Neuron (in vitro differentiated cells): ENCODE results near the gene CH25H.

ENCODE experiments used
- H2AFZ ChIP-seq: one replicate; pipeline ENCODE4 v1.6.1; 2013; ENCODE audit warnings: low read depth, mild to moderate bottlenecking, inconsistent platforms, low read length, moderate library complexity
- H3K27me3 ChIP-seq: one replicate; pipeline ENCODE4 v1.6.1; 2013; ENCODE audit warnings: low read length; ENCODE audit not compliant: insufficient read depth
- H3K36me3 ChIP-seq: one replicate; pipeline ENCODE4 v1.6.1; 2013; ENCODE audit warnings: low read length; ENCODE audit not compliant: insufficient read depth
- H3K4me1 ChIP-seq: one replicate; pipeline ENCODE4 v1.6.1; 2013; ENCODE audit warnings: low read length; ENCODE audit not compliant: insufficient read depth
- H3K4me3 ChIP-seq: 2 replicates; pipeline ENCODE4 v1.5.1; 2013; ENCODE audit warnings: mild to moderate bottlenecking, low read length, moderate library complexity
- H3K9me3 ChIP-seq: one replicate; pipeline ENCODE4 v1.6.1; 2013; ENCODE audit warnings: low read length

Gene CH25H

GRCh38 chr10:89221919-89222318 lies 14.8 kb upstream of the CH25H start:
- H2AFZ ChIP-seq: no peak overlapping the region
- H3K4me1 ChIP-seq: peaks cover 4% of the 10 kb centered on the region
- H3K36me3 ChIP-seq: no peaks in the 10 kb centered on the region
- no peaks in the 10 kb centered on the region for H3K27me3 ChIP-seq
- H3K4me3 ChIP-seq: no peak overlapping the region
- H3K9me3 ChIP-seq: no peaks in the 10 kb centered on the region

- Histone ChIP-seq H3K9me3 (no peaks in the 10 kb centered on the region), H2AFZ (no peak overlapping the region), H3K4me1 (peaks cover 4% of the 10 kb centered on the region)
Measured at GRCh38 chr10:89219513-89220218, 12.5 kb upstream of the CH25H start.

GRCh38 chr10:89217057-89217990 lies 10.2 kb upstream of the CH25H start:
- H3K9me3 ChIP-seq: no peaks in the 10 kb centered on the region
- no peaks in the 10 kb centered on the region for H3K36me3 ChIP-seq
- no peak overlapping the region for H3K4me3 ChIP-seq
- H3K27me3 ChIP-seq: no peaks in the 10 kb centered on the region
- H3K4me1 ChIP-seq: peaks cover 4% of the 10 kb centered on the region
- H2AFZ ChIP-seq: no peak overlapping the region

More at GRCh38 chr10:89219513-89220218, 12.5 kb upstream of the CH25H start:
- H3K36me3 ChIP-seq: no peaks in the 10 kb centered on the region
- H3K4me3 ChIP-seq: no peak overlapping the region
- no peaks in the 10 kb centered on the region for H3K27me3 ChIP-seq

GRCh38 chr10:89216056-89216455 lies 8.9 kb upstream of the CH25H start:
- Histone ChIP-seq H3K27me3 (no peaks in the 10 kb centered on the region), H3K9me3 (no peaks in the 10 kb centered on the region), H3K4me1 (peaks cover 4% of the 10 kb centered on the region), H3K36me3 (no peaks in the 10 kb centered on the region), H2AFZ (no peak overlapping the region), H3K4me3 (no peak overlapping the region)

GRCh38 chr10:89215511-89215910 lies 8.4 kb upstream of the CH25H start:
- no peaks in the 10 kb centered on the region for H3K9me3 ChIP-seq
- no peak overlapping the region for H2AFZ ChIP-seq
- peaks cover 4% of the 10 kb centered on the region for H3K4me1 ChIP-seq
- no peak overlapping the region for H3K4me3 ChIP-seq
- peaks cover 2% of the 10 kb centered on the region for H3K27me3 ChIP-seq
- H3K36me3 ChIP-seq: no peaks in the 10 kb centered on the region

GRCh38 chr10:89214566-89215165 lies 7.5 kb upstream of the CH25H start:
- no peaks in the 10 kb centered on the region for H3K9me3 ChIP-seq
- H3K36me3 ChIP-seq: no peaks in the 10 kb centered on the region
- peaks cover 10% of the 10 kb centered on the region for H3K27me3 ChIP-seq
- peaks cover 4% of the 10 kb centered on the region for H3K4me1 ChIP-seq
- no peak overlapping the region for H3K4me3 ChIP-seq
- no peak overlapping the region for H2AFZ ChIP-seq

- no peak overlapping the region for H3K4me3 ChIP-seq
- no peaks in the 10 kb centered on the region for H3K9me3 ChIP-seq
- H3K36me3 ChIP-seq: no peaks in the 10 kb centered on the region
- no peak overlapping the region for H2AFZ ChIP-seq
- peaks cover 23% of the 10 kb centered on the region for H3K27me3 ChIP-seq
- H3K4me1 ChIP-seq: peaks cover 4% of the 10 kb centered on the region
Measured at GRCh38 chr10:89213191-89213808, 6.2 kb upstream of the CH25H start.

GRCh38 chr10:89210794-89211425 lies 3.8 kb upstream of the CH25H start:
- Histone ChIP-seq H3K36me3 (no peaks in the 10 kb centered on the region), H3K4me3 (no peak overlapping the region), H3K4me1 (peaks cover 16% of the 10 kb centered on the region), H2AFZ (no peak overlapping the region), H3K9me3 (no peaks in the 10 kb centered on the region), H3K27me3 (peaks cover 46% of the 10 kb centered on the region)

GRCh38 chr10:89209718-89210117 lies 2.6 kb upstream of the CH25H start:
- H2AFZ ChIP-seq: no peak overlapping the region
- no peaks in the 10 kb centered on the region for H3K36me3 ChIP-seq
- peaks cover 57% of the 10 kb centered on the region for H3K27me3 ChIP-seq
- no peak overlapping the region for H3K4me3 ChIP-seq
- no peaks in the 10 kb centered on the region for H3K9me3 ChIP-seq
- peaks cover 16% of the 10 kb centered on the region for H3K4me1 ChIP-seq

- Histone ChIP-seq H3K36me3 (no peaks in the 10 kb centered on the region), H3K4me3 (peak overlapping the region; percentile 33)
Measured at GRCh38 chr10:89207801-89208551, 859 bp upstream of the CH25H start.

GRCh38 chr10:89206402-89207180 lies 526 bp downstream of the CH25H start:
- Histone ChIP-seq H3K4me1 (peaks cover 16% of the 10 kb centered on the region), H3K9me3 (no peaks in the 10 kb centered on the region), H3K36me3 (no peaks in the 10 kb centered on the region), H3K4me3 (no peak overlapping the region), H3K27me3 (peaks cover 76% of the 10 kb centered on the region), H2AFZ (peak overlapping the region; percentile 74)

More at GRCh38 chr10:89207801-89208551, 859 bp upstream of the CH25H start:
- Histone ChIP-seq H3K27me3 (peaks cover 71% of the 10 kb centered on the region), H3K9me3 (no peaks in the 10 kb centered on the region), H2AFZ (peak overlapping the region; percentile 74), H3K4me1 (peaks cover 16% of the 10 kb centered on the region)
